Keratinocyte (primary cell): Measurements from ENCODE around the gene DENND10. TPM values are rescaled to one million over a fixed set of nuclear protein-coding genes. Genes with fewer than 3 reads are reported as not detected.

ENCODE experiments used
- DNase-seq: peaks from one replicate; pipeline ENCODE4 v3.0.0-alpha.2; 2011; ENCODE audit warnings: low read depth, missing footprints, low spot score
- FAIRE-seq: peaks from 2 replicates; lab custom pipeline; 2011; peaks lifted over from hg19 to GRCh38; lab: Jason Lieb, UNC
- H2AFZ ChIP-seq: 2 replicates; pipeline ENCODE4 v1.6.0; 2012; ENCODE audit warnings: low read length, control low read depth, inconsistent platforms; ENCODE audit not compliant: control insufficient read depth
- H3K27ac ChIP-seq: 2 replicates; pipeline ENCODE4 v1.5.1; 2011; ENCODE audit warnings: low read length; ENCODE audit not compliant: control insufficient read depth, insufficient read depth
- H3K27me3 ChIP-seq: 3 replicates; pipeline ENCODE4 v1.6.0; 2011; ENCODE audit warnings: low read length; ENCODE audit not compliant: control insufficient read depth, insufficient read depth; ENCODE audit errors: extremely low read depth
- H3K36me3 ChIP-seq, 2 experiments: 2 replicates in 1 of 2; 3 replicates in 1 of 2; pipeline ENCODE4 v1.5.1; 2011; ENCODE audit warnings: low read length in 2 of 2, mild to moderate bottlenecking in 1 of 2; ENCODE audit not compliant: control insufficient read depth in 2 of 2, insufficient read depth in 2 of 2; ENCODE audit errors: extremely low read depth in 1 of 2
- H3K4me1 ChIP-seq: 3 replicates; pipeline ENCODE4 v1.5.1; 2011; ENCODE audit warnings: low read length; ENCODE audit not compliant: control insufficient read depth, insufficient read depth; ENCODE audit errors: extremely low read depth
- H3K4me2 ChIP-seq: 3 replicates; pipeline ENCODE4 v1.6.0; 2011; ENCODE audit warnings: low read depth, low read length; ENCODE audit not compliant: control insufficient read depth, insufficient read depth; ENCODE audit errors: extremely low read depth
- H3K4me3 ChIP-seq, 3 experiments: fragments of 200-600 bp in 1 of 3; sonication (generic) in 1 of 3; 2 replicates in 2 of 3; 3 replicates in 1 of 3; pipeline ENCODE4 v1.5.1; 2011 to 2016; ENCODE audit warnings: low read length in 3 of 3, mild to moderate bottlenecking in 3 of 3, control low read depth in 2 of 3, inconsistent platforms in 1 of 3, low read depth in 1 of 3, mixed read lengths in 1 of 3, mixed run types in 1 of 3, moderate library complexity in 1 of 3; ENCODE audit not compliant: control insufficient read depth in 2 of 3, insufficient read depth in 2 of 3; ENCODE audit errors: extremely low read depth in 1 of 3
- H3K79me2 ChIP-seq: 2 replicates; pipeline ENCODE4 v1.6.0; 2012; ENCODE audit warnings: low read length; ENCODE audit not compliant: control insufficient read depth, insufficient read depth
- H3K9ac ChIP-seq: 3 replicates; pipeline ENCODE4 v1.6.0; 2011; ENCODE audit warnings: low read length; ENCODE audit not compliant: control insufficient read depth, insufficient read depth; ENCODE audit errors: extremely low read depth
- H3K9me1 ChIP-seq: 3 replicates; pipeline ENCODE4 v1.6.0; 2011; ENCODE audit warnings: low read length; ENCODE audit not compliant: control insufficient read depth, insufficient read depth; ENCODE audit errors: extremely low read depth
- H3K9me3 ChIP-seq: 2 replicates; pipeline ENCODE4 v1.5.1; 2012; ENCODE audit warnings: low read depth, low read length; ENCODE audit not compliant: control insufficient read depth
- H4K20me1 ChIP-seq: 3 replicates; pipeline ENCODE4 v1.6.0; 2011; ENCODE audit warnings: low read length; ENCODE audit not compliant: control insufficient read depth, insufficient read depth; ENCODE audit errors: extremely low read depth
- EZH2 ChIP-seq: IDR thresholded peaks from one replicate; pipeline ENCODE4 v1.6.1; 2012; ENCODE audit warnings: inconsistent platforms, mild to moderate bottlenecking, low read length, moderate library complexity
- dilution Hi-C: fragments of 300-500 bp; cut with MboI; formaldehyde crosslinking; loops from one replicate; pipeline ENCODE4 v1.7.0; 2020; ENCODE audit warnings: low sequenced_read_pairs; ENCODE audit not compliant: extremely low pct_ligation_motif_present
- polyA plus RNA-seq, 5 experiments: library from polyadenylated mRNA; depleted of rRNA in 3 of 5; stranded (reverse) in 3 of 5; stranded (forward) in 1 of 5; unstranded in 1 of 5; fragments of >200 nt; gene quantifications; 1 replicate in 1 of 5; 2 replicates in 3 of 5; 3 replicates in 1 of 5; pipeline versions ENCODE4 v1.2.1 to v1.2.3, GENCODE V29; 2011 to 2012; ENCODE audit warnings: missing spikeins in 2 of 5, low read depth in 1 of 5, low replicate concordance in 1 of 5
- TF ChIP-seq, protein P1 (sequence below), 3 experiments: IDR thresholded peaks in 1 of 3; conservative IDR thresholded peaks in 1 of 3; optimal IDR thresholded peaks in 1 of 3; 2 replicates in 2 of 3; 3 replicates in 1 of 3; pipeline versions ENCODE3 to v1.5.1; 2011; ENCODE audit warnings: low read length in 3 of 3, mild to moderate bottlenecking in 3 of 3, moderate library complexity in 2 of 3, control low read depth in 1 of 3, inconsistent platforms in 1 of 3; ENCODE audit not compliant: insufficient read depth in 2 of 3; ENCODE audit errors: extremely low read depth in 1 of 3

DENND10 gene
- polyA plus RNA-seq, 1 donor (not counting 4 experiments of a cell fraction or from before 2014, with no cell fraction given): 76.5 TPM

DNA sequence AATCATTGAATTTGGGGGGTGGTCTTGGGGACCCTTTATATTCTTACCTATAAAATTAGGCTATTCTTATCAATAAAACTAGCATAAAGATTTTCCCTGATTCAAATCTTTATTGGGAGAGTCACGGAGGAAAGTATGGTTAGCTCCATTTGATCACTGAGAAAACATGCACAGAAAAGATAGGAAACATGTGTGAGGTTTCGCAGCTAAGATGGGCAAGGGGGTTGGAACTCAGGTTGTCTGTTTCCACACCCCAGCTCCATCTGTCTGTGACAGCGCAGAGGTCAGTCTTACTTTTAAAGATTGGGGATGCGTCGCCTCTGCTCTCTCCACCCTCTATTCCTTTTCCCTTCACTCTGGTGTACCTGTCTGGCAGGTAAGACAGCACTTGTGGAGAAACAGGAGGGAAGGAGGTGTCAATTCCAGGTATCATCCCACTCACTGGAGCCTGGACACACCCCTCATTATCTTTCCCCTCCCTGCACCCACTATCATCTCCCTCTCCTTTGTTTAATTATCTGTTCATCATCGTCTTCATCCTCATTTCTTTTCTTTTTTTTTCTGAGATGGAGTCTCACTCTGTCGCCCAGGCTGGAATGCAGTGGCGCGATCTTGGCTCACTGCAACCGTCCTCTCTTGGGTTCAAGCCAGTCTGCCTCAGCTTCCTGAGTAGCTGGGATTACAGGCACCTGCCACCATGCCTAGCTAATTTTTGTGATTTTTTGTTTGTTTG, 2.4 kb upstream of the DENND10 start:
- Histone ChIP-seq H4K20me1 (no peaks in the 10 kb centered on the region), H3K4me3 (peak overlapping the region in 2 of 3 experiments; percentile 11 to 66), H3K4me1 (peaks cover 30% of the 10 kb centered on the region), H3K79me2 (peaks cover 18% of the 10 kb centered on the region), H3K27me3 (no peaks in the 10 kb centered on the region), H3K9me3 (no peaks in the 10 kb centered on the region), H2AFZ (peak overlapping the region; percentile 39), H3K36me3 (no peaks in the 10 kb centered on the region), H3K9ac (peak overlapping the region; percentile 41), H3K4me2 (peak overlapping the region; percentile 80), H3K9me1 (no peaks in the 10 kb centered on the region), H3K27ac (peak overlapping the region; percentile 84)
- FAIRE-seq (no peak), DNase-seq (no peak)
- TF ChIP-seq EZH2: no peak
- dilution Hi-C loops: no loop called here

DNA sequence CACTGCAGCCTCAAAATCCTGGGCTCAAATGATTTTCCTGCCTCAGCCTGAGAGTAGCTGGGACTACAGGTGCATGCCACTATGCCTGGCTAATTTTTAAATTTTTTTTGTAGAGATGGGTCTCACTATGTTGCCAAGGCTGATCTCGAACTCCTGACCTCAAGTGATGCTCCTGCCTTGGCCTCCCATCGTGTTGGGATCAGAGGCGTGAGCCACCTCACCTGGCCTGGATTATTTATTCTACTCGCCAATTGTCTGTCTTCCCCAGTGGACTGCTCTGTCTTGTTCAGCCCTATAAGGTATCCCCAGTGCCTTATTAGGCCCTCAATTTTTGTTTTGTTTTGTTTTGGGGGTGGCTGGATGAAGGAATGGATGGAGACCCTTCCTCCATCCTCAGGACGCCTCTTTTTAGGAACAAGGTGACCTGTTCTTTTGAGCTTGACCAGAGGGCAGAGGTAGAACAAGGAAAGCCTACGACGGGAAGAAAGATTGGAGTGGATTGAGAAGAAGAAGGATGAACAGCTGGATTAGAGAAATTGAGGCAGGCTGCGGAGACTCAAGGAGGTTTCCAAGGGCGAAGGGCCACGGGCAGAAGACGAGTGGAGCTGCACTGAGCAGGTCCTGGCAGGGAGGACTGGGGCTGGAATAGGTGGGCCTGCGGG, 541 bp upstream of the DENND10 start:
- no peaks in the 10 kb centered on the region for H3K9me3 ChIP-seq
- no peak for TF ChIP-seq EZH2
- TF ChIP-seq, protein P1, sequence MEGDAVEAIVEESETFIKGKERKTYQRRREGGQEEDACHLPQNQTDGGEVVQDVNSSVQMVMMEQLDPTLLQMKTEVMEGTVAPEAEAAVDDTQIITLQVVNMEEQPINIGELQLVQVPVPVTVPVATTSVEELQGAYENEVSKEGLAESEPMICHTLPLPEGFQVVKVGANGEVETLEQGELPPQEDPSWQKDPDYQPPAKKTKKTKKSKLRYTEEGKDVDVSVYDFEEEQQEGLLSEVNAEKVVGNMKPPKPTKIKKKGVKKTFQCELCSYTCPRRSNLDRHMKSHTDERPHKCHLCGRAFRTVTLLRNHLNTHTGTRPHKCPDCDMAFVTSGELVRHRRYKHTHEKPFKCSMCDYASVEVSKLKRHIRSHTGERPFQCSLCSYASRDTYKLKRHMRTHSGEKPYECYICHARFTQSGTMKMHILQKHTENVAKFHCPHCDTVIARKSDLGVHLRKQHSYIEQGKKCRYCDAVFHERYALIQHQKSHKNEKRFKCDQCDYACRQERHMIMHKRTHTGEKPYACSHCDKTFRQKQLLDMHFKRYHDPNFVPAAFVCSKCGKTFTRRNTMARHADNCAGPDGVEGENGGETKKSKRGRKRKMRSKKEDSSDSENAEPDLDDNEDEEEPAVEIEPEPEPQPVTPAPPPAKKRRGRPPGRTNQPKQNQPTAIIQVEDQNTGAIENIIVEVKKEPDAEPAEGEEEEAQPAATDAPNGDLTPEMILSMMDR (optimal IDR thresholded peaks at IDR 0.05 in 1 of 3, IDR thresholded peaks at IDR 0.05 in 1 of 3, conservative IDR thresholded peaks at IDR 0.05 in 1 of 3; ENCODE audit: extremely low read depth in 1 of 3, insufficient read depth in 2 of 3, low read length in 3 of 3): no peak
- H3K4me3 ChIP-seq: no peak overlapping the region
- peaks cover 19% of the 10 kb centered on the region for H3K79me2 ChIP-seq
- peaks cover 0 to 2% of the 10 kb centered on the region in 2 experiments for H3K36me3 ChIP-seq
- H2AFZ ChIP-seq: peak overlapping the region; percentile 70
- H3K9ac ChIP-seq: no peak overlapping the region
- FAIRE-seq (no peak), DNase-seq (no peak)
- no peaks in the 10 kb centered on the region for H4K20me1 ChIP-seq
- no peak overlapping the region for H3K27ac ChIP-seq
- H3K9me1 ChIP-seq: no peaks in the 10 kb centered on the region
- H3K4me1 ChIP-seq: peaks cover 30% of the 10 kb centered on the region
- dilution Hi-C loops: no loop called here
- H3K27me3 ChIP-seq: no peaks in the 10 kb centered on the region
- H3K4me2 ChIP-seq: peak overlapping the region; percentile 60
